ENCODE results near the gene ARL5B.

- TF ChIP-seq CTCF (IDR thresholded peaks at IDR 0.05) (no peak), POLR2A (IDR thresholded peaks at IDR 0.05) (no peak)
These were observed 9.8 kb upstream of the ARL5B start for GRCh38 chr10:18649364-18649959.

All from thyroid gland (tissue), 4 donors.